CD8-positive, alpha-beta memory T cell (primary cell): ENCODE results near the gene SUGP1. TPM values are rescaled to one million over a fixed set of nuclear protein-coding genes. Genes with fewer than 3 reads are reported as not detected.

Source experiments
- CTCF ChIA-PET: fragments of 350-600 bp; sonication (Branson Sonifier 250); formaldehyde crosslinking; loops from one replicate; lab custom pipeline; 2021; ENCODE audit warnings: antibody characterized with exemption; lab: Charles Lee
- POLR2A ChIA-PET: fragments of 350-600 bp; sonication (Branson Sonifier 250); formaldehyde crosslinking; loops from one replicate; lab custom pipeline; 2021; ENCODE audit warnings: antibody characterized with exemption; lab: Charles Lee
- DNase-seq, 5 donors: peaks; one replicate each; pipeline versions ENCODE4 v3.0.0 to v3.0.0-alpha.2; 2020 to 2022; ENCODE audit warnings: mixed read lengths in 1 of 5
- H3K27ac ChIP-seq: one replicate; pipeline ENCODE4 v1.7.0; 2013; ENCODE audit warnings: low read depth, mild to moderate bottlenecking, low read length, moderate library complexity
- H3K27me3 ChIP-seq: 2 replicates; pipeline ENCODE4 v1.7.0; 2013; ENCODE audit warnings: low read length, mild to moderate bottlenecking; ENCODE audit not compliant: insufficient read depth, poor library complexity, severe bottlenecking
- H3K36me3 ChIP-seq: 2 replicates; pipeline ENCODE4 v1.7.0; 2013; ENCODE audit warnings: mild to moderate bottlenecking, low read length, moderate library complexity; ENCODE audit not compliant: insufficient read depth
- H3K4me1 ChIP-seq: 2 replicates; pipeline ENCODE4 v1.7.0; 2013; ENCODE audit warnings: mild to moderate bottlenecking, low read length, moderate library complexity; ENCODE audit not compliant: insufficient read depth
- H3K4me3 ChIP-seq: 2 replicates; pipeline ENCODE4 v1.7.0; 2013; ENCODE audit warnings: mild to moderate bottlenecking, low read length
- H3K9me3 ChIP-seq: 2 replicates; pipeline ENCODE4 v1.7.0; 2013; ENCODE audit warnings: mild to moderate bottlenecking, low read length
- H3K27ac Mint-ChIP-seq, 8 donors: one replicate each; pipeline ENCODE4 v1.8.0; 2020 to 2021; ENCODE audit warnings: mixed read lengths in 8 of 8, mild to moderate bottlenecking in 6 of 8, inconsistent platforms in 3 of 8, moderate library complexity in 3 of 8
- H3K27me3 Mint-ChIP-seq, 2 donors: one replicate each; pipeline ENCODE4 v1.8.0; 2020 to 2021; ENCODE audit warnings: mixed read lengths in 2 of 2, mild to moderate bottlenecking in 1 of 2, moderate library complexity in 1 of 2
- H3K36me3 Mint-ChIP-seq, 3 donors: one replicate each; pipeline ENCODE4 v1.8.0; 2020 to 2021; ENCODE audit warnings: mixed read lengths in 3 of 3, inconsistent platforms in 1 of 3, mild to moderate bottlenecking in 1 of 3
- H3K4me1 Mint-ChIP-seq, 3 donors: one replicate each; pipeline ENCODE4 v1.8.0; 2020 to 2021; ENCODE audit warnings: mixed read lengths in 3 of 3, inconsistent platforms in 1 of 3, mild to moderate bottlenecking in 1 of 3
- H3K4me3 Mint-ChIP-seq, 7 donors: one replicate each; pipeline ENCODE4 v1.8.0; 2020 to 2021; ENCODE audit warnings: mixed read lengths in 7 of 7, mild to moderate bottlenecking in 6 of 7, moderate library complexity in 4 of 7, inconsistent platforms in 2 of 7
- H3K9me3 Mint-ChIP-seq, 5 donors: one replicate each; pipeline ENCODE4 v1.8.0; 2020 to 2022; ENCODE audit warnings: mixed read lengths in 5 of 5, mild to moderate bottlenecking in 3 of 5, moderate library complexity in 2 of 5, inconsistent platforms in 1 of 5
- polyA plus RNA-seq: library from polyadenylated mRNA; unstranded; fragments of 300-500 nt; fragmentation: Illumina TruSeq; gene quantifications from one replicate; pipeline ENCODE4 v1.2.3, GENCODE V29; 2021
- total RNA-seq, 2 experiments: library from RNA; stranded (reverse); gene quantifications; one replicate each; pipeline ENCODE4 v1.2.3, GENCODE V29; 2021

Gene SUGP1
- total and polyA plus RNA-seq, 3 experiments from 2014 or later, result 40.8 to 65.9 (median 64.7) TPM

DNA sequence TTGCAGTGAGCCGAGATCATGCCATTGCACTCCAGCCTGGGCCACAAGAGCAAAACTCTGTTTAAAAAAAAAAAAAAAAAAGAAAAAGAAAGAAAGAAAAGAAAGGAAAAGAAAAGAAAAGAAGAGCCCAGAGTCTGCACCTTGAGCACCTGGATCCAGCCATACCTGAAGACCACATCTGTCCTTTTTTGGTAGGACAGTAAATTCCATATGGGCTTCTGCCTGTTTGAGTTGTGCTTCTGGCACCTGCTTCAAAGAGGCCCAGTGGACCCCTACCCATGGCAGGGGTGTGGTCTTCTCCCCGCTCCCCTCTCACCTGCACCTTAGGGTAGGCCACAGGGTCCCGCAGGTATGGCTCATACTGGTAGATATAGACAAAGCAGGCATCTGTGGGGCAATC is 53.0 kb downstream of the SUGP1 start:
- no peak for DNase-seq
- no peaks in the 10 kb centered on the region for H3K9me3 Mint-ChIP-seq
- H3K27ac Mint-ChIP-seq, result no peak overlapping the region
- H3K4me3 ChIP-seq, result no peak overlapping the region
- H3K27me3 Mint-ChIP-seq, result peaks cover 13 to 26% of the 10 kb centered on the region in 2 donors
- no peaks in the 10 kb centered on the region for H3K36me3 Mint-ChIP-seq
- POLR2A ChIA-PET, result no interaction called here
- H3K27ac ChIP-seq, result no peak overlapping the region
- H3K9me3 ChIP-seq, result no peaks in the 10 kb centered on the region
- no peaks in the 10 kb centered on the region for H3K4me1 ChIP-seq
- H3K4me3 Mint-ChIP-seq, result no peak overlapping the region
- H3K36me3 ChIP-seq, result no peaks in the 10 kb centered on the region
- peaks cover under 1 to 2% (median 2%) of the 10 kb centered on the region in 3 donors for H3K4me1 Mint-ChIP-seq
- CTCF ChIA-PET, result no interaction called here
- peaks cover 2% of the 10 kb centered on the region for H3K27me3 ChIP-seq

DNA sequence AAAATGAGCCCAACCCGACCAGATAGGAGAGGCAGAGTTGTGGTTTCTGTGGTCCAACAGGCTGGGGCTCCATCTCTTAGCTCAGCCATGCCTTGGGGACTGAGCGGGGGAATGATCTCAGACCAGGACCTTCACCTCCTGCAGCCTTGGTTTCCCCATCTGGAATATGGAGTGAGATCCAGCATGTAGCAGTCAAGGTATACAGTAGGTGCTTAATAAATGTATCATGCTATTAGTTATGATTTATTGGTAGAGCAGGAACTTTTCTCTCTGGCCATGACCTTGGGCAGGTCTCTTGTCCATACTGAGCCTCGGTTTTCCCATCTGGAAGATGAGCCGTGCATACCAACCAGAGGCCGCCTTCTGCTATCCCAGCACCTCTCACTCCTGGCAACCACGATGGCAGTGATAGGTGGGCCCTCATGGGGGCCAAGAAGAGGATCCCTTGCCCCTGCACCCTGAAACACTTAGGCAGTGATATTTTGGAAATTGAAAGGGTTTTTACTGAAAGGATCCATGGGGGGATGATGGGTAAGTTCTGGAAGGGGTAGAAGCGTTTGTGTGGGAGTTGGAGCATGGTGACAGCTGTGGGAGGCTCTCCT is 56.3 kb downstream of the SUGP1 start:
- Mint-ChIP-seq H3K27me3 (peaks cover 23 to 49% of the 10 kb centered on the region in 2 donors), H3K27ac (no peak overlapping the region), H3K4me1 (peaks cover 0 to 14% (median 9%) of the 10 kb centered on the region in 3 donors), H3K4me3 (no peak overlapping the region), H3K36me3 (peaks cover 0 to 6% (median 0%) of the 10 kb centered on the region in 3 donors), H3K9me3 (no peaks in the 10 kb centered on the region)
- H3K4me1 ChIP-seq, result no peaks in the 10 kb centered on the region
- H3K36me3 ChIP-seq, result no peaks in the 10 kb centered on the region
- DNase-seq, result no peak
- no peaks in the 10 kb centered on the region for H3K9me3 ChIP-seq
- ChIA-PET POLR2A (no interaction called here), CTCF (no interaction called here)
- no peak overlapping the region for H3K4me3 ChIP-seq
- peaks cover 11% of the 10 kb centered on the region for H3K27me3 ChIP-seq
- H3K27ac ChIP-seq, result no peak overlapping the region

- Mint-ChIP-seq H3K27me3 (peaks cover 23 to 52% of the 10 kb centered on the region in 2 donors), H3K27ac (no peak overlapping the region), H3K9me3 (no peaks in the 10 kb centered on the region), H3K4me1 (peaks cover 0 to 14% (median 9%) of the 10 kb centered on the region in 3 donors), H3K36me3 (peaks cover 0 to 6% (median 0%) of the 10 kb centered on the region in 3 donors), H3K4me3 (peak overlapping the region in 4 of 7 donors; percentile 8 to 26 (median 17))
- Histone ChIP-seq H3K36me3 (no peaks in the 10 kb centered on the region), H3K4me1 (no peaks in the 10 kb centered on the region), H3K27me3 (peaks cover 11% of the 10 kb centered on the region), H3K27ac (no peak overlapping the region), H3K9me3 (no peaks in the 10 kb centered on the region), H3K4me3 (no peak overlapping the region)
- ChIA-PET POLR2A (no interaction called here), CTCF (no interaction called here)
- DNase-seq, result no peak
Observed at GRCh38 chr19:19262190-19263057, 57.9 kb downstream of the SUGP1 start.

DNA sequence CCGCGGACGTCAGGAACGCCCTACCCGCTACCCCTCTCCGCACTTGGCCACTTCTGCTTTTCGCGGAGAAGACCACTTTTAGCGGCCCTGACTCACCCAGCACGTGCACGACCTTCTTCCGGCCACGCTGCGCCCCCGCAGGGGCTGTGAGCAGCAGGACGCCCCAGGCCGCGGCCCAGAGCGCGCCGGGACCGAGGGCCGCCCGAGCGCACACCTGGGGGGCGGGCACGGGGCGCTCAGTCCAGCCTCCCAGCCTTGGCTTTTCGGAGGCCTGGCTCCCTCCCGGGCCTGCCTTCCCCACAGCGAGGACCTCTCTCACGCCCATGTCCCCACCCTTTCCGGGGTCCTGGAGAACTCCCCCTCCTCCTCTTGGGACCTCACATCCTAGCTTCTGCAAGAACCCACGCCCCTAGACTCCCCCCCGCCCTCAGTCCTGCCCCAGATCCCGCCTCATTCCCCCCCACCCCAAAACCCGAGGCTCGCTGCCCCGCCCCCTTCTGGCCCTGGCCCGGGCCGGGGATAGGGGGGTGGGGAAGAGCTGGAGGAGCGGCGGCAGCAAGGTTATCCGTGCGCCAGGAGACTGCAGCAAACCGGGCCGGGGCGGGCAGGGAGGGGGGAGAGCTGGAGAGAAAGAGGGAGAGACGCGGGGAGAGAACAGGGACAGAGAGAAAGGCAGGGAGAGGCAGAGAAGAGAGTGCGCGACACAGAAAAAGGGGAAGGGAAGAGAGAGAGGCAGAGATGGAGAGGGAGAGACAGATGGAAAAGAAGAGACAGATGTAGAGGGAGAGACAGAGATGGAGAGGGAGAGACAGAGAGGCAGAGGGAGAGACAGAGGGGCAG is 58.7 kb downstream of the SUGP1 start:
- H3K4me3 ChIP-seq, result no peak overlapping the region
- POLR2A ChIA-PET, result no interaction called here
- Mint-ChIP-seq H3K36me3 (peaks cover 0 to 6% (median 0%) of the 10 kb centered on the region in 3 donors), H3K4me3 (peak overlapping the region in 4 of 7 donors; percentile 8 to 63 (median 23)), H3K4me1 (peaks cover 0 to 14% (median 9%) of the 10 kb centered on the region in 3 donors), H3K9me3 (peaks cover 0 to 2% (median 0%) of the 10 kb centered on the region in 5 donors), H3K27ac (no peak overlapping the region), H3K27me3 (peaks cover 25 to 60% of the 10 kb centered on the region in 2 donors)
- H3K4me1 ChIP-seq, result no peaks in the 10 kb centered on the region
- no peak for DNase-seq
- CTCF ChIA-PET, result no interaction called here
- no peaks in the 10 kb centered on the region for H3K9me3 ChIP-seq
- no peak overlapping the region for H3K27ac ChIP-seq
- peaks cover 11% of the 10 kb centered on the region for H3K27me3 ChIP-seq
- H3K36me3 ChIP-seq, result no peaks in the 10 kb centered on the region

DNA sequence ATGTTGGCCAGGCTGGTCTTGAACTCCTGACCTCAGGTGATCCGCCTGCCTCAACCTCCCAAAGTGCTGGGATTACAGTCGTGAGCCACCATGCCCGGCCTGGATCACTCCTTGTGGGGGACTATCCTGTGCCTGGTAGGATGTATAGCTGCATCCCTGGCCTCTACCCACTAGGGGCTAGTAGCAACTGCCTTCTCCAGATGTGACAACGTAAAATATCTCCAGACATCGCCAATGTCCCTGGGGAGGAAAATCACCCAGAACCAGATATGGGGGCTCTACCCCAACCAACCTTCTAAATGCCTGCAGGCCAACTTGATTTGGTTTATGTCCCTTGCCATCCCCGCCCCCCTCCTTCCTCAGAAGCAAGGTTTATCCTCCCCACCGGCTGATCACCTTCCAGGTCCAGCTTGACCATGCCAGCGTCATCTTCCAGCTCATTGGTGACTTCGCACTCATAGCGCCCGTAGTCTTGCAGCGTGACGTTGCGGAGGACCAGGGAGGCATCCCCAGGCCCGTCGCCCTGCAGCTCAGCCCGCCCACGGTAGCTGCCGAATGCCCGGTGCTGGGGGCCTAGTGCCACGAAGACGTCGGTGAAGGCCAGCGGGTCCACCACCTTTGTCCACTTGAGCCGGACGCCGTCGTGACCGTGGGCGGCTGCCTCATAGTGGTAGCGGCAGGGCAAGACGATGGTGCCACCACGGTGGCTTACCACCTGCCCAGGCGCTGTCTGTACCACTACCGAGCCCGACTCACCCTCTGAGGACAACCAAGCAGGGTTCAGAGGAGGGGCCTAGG is 59.7 kb downstream of the SUGP1 start:
- Mint-ChIP-seq H3K36me3 (peaks cover 0 to 6% (median 0%) of the 10 kb centered on the region in 3 donors), H3K27me3 (peaks cover 30 to 67% of the 10 kb centered on the region in 2 donors), H3K4me1 (peaks cover 0 to 14% (median 9%) of the 10 kb centered on the region in 3 donors), H3K9me3 (peaks cover 0 to 2% (median 0%) of the 10 kb centered on the region in 5 donors), H3K27ac (no peak overlapping the region), H3K4me3 (peak overlapping the region in 3 of 7 donors; percentile 20 to 41 (median 20))
- POLR2A ChIA-PET, result no interaction called here
- no peaks in the 10 kb centered on the region for H3K4me1 ChIP-seq
- no peak overlapping the region for H3K27ac ChIP-seq
- no peak for DNase-seq
- H3K36me3 ChIP-seq, result no peaks in the 10 kb centered on the region
- CTCF ChIA-PET, result no interaction called here
- peaks cover 11% of the 10 kb centered on the region for H3K27me3 ChIP-seq
- H3K9me3 ChIP-seq, result no peaks in the 10 kb centered on the region
- H3K4me3 ChIP-seq, result no peak overlapping the region

GRCh38 chr19:19259741-19260140 is 60.6 kb downstream of the SUGP1 start:
- Histone ChIP-seq H3K4me3 (no peak overlapping the region), H3K27me3 (peaks cover 11% of the 10 kb centered on the region), H3K36me3 (no peaks in the 10 kb centered on the region), H3K4me1 (no peaks in the 10 kb centered on the region), H3K9me3 (no peaks in the 10 kb centered on the region), H3K27ac (no peak overlapping the region)
- H3K27me3 Mint-ChIP-seq, result peaks cover 30 to 68% of the 10 kb centered on the region in 2 donors
- H3K4me1 Mint-ChIP-seq, result peaks cover 0 to 14% (median 9%) of the 10 kb centered on the region in 3 donors
- POLR2A ChIA-PET, result no interaction called here
- H3K27ac Mint-ChIP-seq, result no peak overlapping the region
- H3K4me3 Mint-ChIP-seq, result no peak overlapping the region
- peaks cover 0 to 2% (median 0%) of the 10 kb centered on the region in 5 donors for H3K9me3 Mint-ChIP-seq
- H3K36me3 Mint-ChIP-seq, result peaks cover 0 to 6% (median 0%) of the 10 kb centered on the region in 3 donors
- CTCF ChIA-PET, result no interaction called here
- DNase-seq, result no peak

DNA sequence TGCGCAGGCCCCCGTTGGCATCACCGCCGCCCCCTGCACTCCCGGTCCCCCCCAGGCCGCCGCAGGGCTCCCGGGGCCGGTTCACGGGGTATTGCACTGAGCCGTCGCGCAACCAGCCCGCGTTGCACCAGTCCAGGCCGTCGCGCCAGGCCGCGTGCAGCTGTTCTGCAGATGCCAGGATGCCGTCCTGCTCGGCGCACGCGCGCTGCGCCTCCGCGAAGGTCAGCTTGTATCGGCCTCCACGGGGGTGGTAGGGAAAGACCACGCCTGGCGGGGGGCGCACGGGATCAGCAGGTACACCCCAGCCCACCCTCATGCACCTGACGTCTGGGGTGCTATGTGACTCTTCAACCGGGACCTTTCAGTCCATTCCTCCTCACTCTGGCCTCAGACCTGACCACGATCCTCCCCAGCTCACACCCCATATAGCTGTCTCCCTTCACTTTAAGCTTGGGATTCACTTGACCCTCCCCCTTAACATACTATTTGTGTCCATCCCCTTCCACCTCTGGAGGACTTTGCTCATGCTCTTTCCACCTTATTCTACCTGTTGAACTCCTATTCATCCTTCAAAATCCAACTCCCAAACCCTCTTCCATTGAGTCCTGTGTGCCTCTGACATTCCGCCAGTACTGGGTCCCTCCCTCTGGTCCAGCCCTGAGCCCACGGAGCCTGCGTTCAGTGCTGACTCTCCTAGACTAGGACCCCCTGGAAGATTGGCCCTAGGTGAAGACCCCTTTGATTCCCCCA is 61.5 kb downstream of the SUGP1 start:
- Mint-ChIP-seq H3K36me3 (peaks cover 0 to 6% (median 0%) of the 10 kb centered on the region in 3 donors), H3K27ac (no peak overlapping the region), H3K27me3 (peaks cover 30 to 64% of the 10 kb centered on the region in 2 donors), H3K4me3 (no peak overlapping the region), H3K4me1 (peaks cover 0 to 14% (median 9%) of the 10 kb centered on the region in 3 donors), H3K9me3 (peaks cover 0 to 2% (median 0%) of the 10 kb centered on the region in 5 donors)
- Histone ChIP-seq H3K4me3 (no peak overlapping the region), H3K9me3 (no peaks in the 10 kb centered on the region), H3K36me3 (no peaks in the 10 kb centered on the region), H3K27me3 (peaks cover 11% of the 10 kb centered on the region), H3K4me1 (no peaks in the 10 kb centered on the region), H3K27ac (no peak overlapping the region)
- ChIA-PET CTCF (no interaction called here), POLR2A (no interaction called here)
- no peak for DNase-seq
